Measurements from ENCODE around the gene SZRD1.
A peak's percentile ranks its signal among the peaks of the same experiment; 100 is the strongest.

The SZRD1 gene

GRCh38 chr1:16440470-16441281 lies 73.6 kb downstream of the SZRD1 start, which contains the start of gene NECAP2:
TSS of gene NECAP2 (plus strand) at chr1:16440724. CDS start at chr1:16440762, 38 bp downstream.
- Histone ChIP-seq H3K79me1 (replicated peaks; ENCODE audit: low read length, poor library complexity, severe bottlenecking) (peaks cover 14% of the 10 kb centered on the region), H2BK15ac (ENCODE audit: low read depth, poor library complexity, severe bottlenecking) (peak within 1 kb of the TSS; percentile 65), H2BK12ac (ENCODE audit: low read length in 2 of 2) (peak within 1 kb of the TSS; percentile 6 to 15), H2BK120ac (ENCODE audit: low read depth, low read length) (peak within 1 kb of the TSS; percentile 89), H4K91ac (ENCODE audit: low read length) (peak within 1 kb of the TSS; percentile 93), H3K14ac (ENCODE audit: low read length in 2 of 2) (peak within 1 kb of the TSS in 1 of 2 experiments; percentile 88), H3K9ac (ENCODE audit: low read length) (peak within 1 kb of the TSS; percentile 97), H3K4me2 (ENCODE audit: low read length, poor library complexity, severe bottlenecking) (peak within 1 kb of the TSS; percentile 79), H3K4ac (ENCODE audit: low read depth in 1 of 2, low read length in 2 of 2) (peak within 1 kb of the TSS; percentile 80 to 99), H2AFZ (ENCODE audit: low read depth, low read length) (peak within 1 kb of the TSS; percentile 62), H3K4me3 (ENCODE audit: insufficient read depth in 1 of 2, low read depth in 1 of 2, low read length in 2 of 2) (peak within 1 kb of the TSS; percentile 90 to 99), H3K18ac (ENCODE audit: low read depth in 1 of 2, low read length in 2 of 2) (peak within 1 kb of the TSS; percentile 86 to 96), H3K9me3 (ENCODE audit: control insufficient read depth, low read length) (no peaks in the 10 kb centered on the region), H3K23ac (ENCODE audit: low read length in 2 of 2) (peak within 1 kb of the TSS; percentile 6 to 67), H3K4me1 (ENCODE audit: control insufficient read depth, insufficient read depth, low read depth, low read length) (peaks cover 15% of the 10 kb centered on the region), H2BK5ac (ENCODE audit: low read depth, low read length, poor library complexity, severe bottlenecking) (peak within 1 kb of the TSS; percentile 11), H3K27me3 (ENCODE audit: control insufficient read depth in 1 of 2, insufficient read depth in 1 of 2, low read length in 2 of 2) (no peaks in the 10 kb centered on the region), H3K27ac (ENCODE audit: low read length, poor library complexity, severe bottlenecking) (peak within 1 kb of the TSS; percentile 84), H2AK5ac (ENCODE audit: low read length, severe bottlenecking) (peak within 1 kb of the TSS; percentile 57), H4K8ac (ENCODE audit: low read length) (peak within 1 kb of the TSS; percentile 100), H3K36me3 (ENCODE audit: control insufficient read depth in 1 of 2, insufficient read depth in 2 of 2, low read depth in 1 of 2, low read length in 2 of 2) (peaks cover 33 to 34% of the 10 kb centered on the region in 2 experiments)
- under 1% methylated on average over 60 of the region's 68 CpGs for WGBS
- peak; percentile 92 for DNase-seq

- H3K27ac ChIP-seq (ENCODE audit: low read length, poor library complexity, severe bottlenecking): peak overlapping the region; percentile 84
- no peaks in the 10 kb centered on the region for H3K9me3 ChIP-seq (ENCODE audit: control insufficient read depth, low read length)
- H3K4me1 ChIP-seq (ENCODE audit: control insufficient read depth, insufficient read depth, low read depth, low read length): peaks cover 15% of the 10 kb centered on the region
- no peak overlapping the region for H3K14ac ChIP-seq (ENCODE audit: low read length in 2 of 2)
- H3K4me3 ChIP-seq (ENCODE audit: insufficient read depth in 1 of 2, low read depth in 1 of 2, low read length in 2 of 2): peak overlapping the region; percentile 90 to 99
- peak overlapping the region; percentile 80 to 99 for H3K4ac ChIP-seq (ENCODE audit: low read depth in 1 of 2, low read length in 2 of 2)
- no peak overlapping the region for H2BK120ac ChIP-seq (ENCODE audit: low read depth, low read length)
- H3K27me3 ChIP-seq (ENCODE audit: control insufficient read depth in 1 of 2, insufficient read depth in 1 of 2, low read length in 2 of 2): no peaks in the 10 kb centered on the region
- H3K18ac ChIP-seq (ENCODE audit: low read depth in 1 of 2, low read length in 2 of 2): peak overlapping the region in 1 of 2 experiments; percentile 86
- H4K91ac ChIP-seq (ENCODE audit: low read length): peak overlapping the region; percentile 93
- no peak overlapping the region for H2BK12ac ChIP-seq (ENCODE audit: low read length in 2 of 2)
- H3K23ac ChIP-seq (ENCODE audit: low read length in 2 of 2): no peak overlapping the region
- peaks cover 37 to 40% of the 10 kb centered on the region in 2 experiments for H3K36me3 ChIP-seq (ENCODE audit: control insufficient read depth in 1 of 2, insufficient read depth in 2 of 2, low read depth in 1 of 2, low read length in 2 of 2)
- H2BK15ac ChIP-seq (ENCODE audit: low read depth, poor library complexity, severe bottlenecking): no peak overlapping the region
- no peak for DNase-seq
- peak overlapping the region; percentile 62 for H2AFZ ChIP-seq (ENCODE audit: low read depth, low read length)
- peak overlapping the region; percentile 97 for H3K9ac ChIP-seq (ENCODE audit: low read length)
- WGBS: 0% methylated on average over 8 of the region's 12 CpGs
- H3K79me1 ChIP-seq (replicated peaks; ENCODE audit: low read length, poor library complexity, severe bottlenecking): peaks cover 15% of the 10 kb centered on the region
- H3K4me2 ChIP-seq (ENCODE audit: low read length, poor library complexity, severe bottlenecking): peak overlapping the region; percentile 79
- H4K8ac ChIP-seq (ENCODE audit: low read length): peak overlapping the region; percentile 100
- no peak overlapping the region for H2BK5ac ChIP-seq (ENCODE audit: low read depth, low read length, poor library complexity, severe bottlenecking)
- no peak overlapping the region for H2AK5ac ChIP-seq (ENCODE audit: low read length, severe bottlenecking)
Observed at GRCh38 chr1:16441282-16441665, 74.2 kb downstream of the SZRD1 start.

GRCh38 chr1:16442265-16442664 lies 75.2 kb downstream of the SZRD1 start:
- H3K27ac ChIP-seq (ENCODE audit: low read length, poor library complexity, severe bottlenecking): no peak overlapping the region
- no peak overlapping the region for H3K18ac ChIP-seq (ENCODE audit: low read depth in 1 of 2, low read length in 2 of 2)
- no peak overlapping the region for H2BK12ac ChIP-seq (ENCODE audit: low read length in 2 of 2)
- no peak overlapping the region for H3K14ac ChIP-seq (ENCODE audit: low read length in 2 of 2)
- H3K9ac ChIP-seq (ENCODE audit: low read length): peak overlapping the region; percentile 97
- H3K4ac ChIP-seq (ENCODE audit: low read depth in 1 of 2, low read length in 2 of 2): peak overlapping the region in 1 of 2 experiments; percentile 57
- peaks cover 45% of the 10 kb centered on the region in 2 experiments for H3K36me3 ChIP-seq (ENCODE audit: control insufficient read depth in 1 of 2, insufficient read depth in 2 of 2, low read depth in 1 of 2, low read length in 2 of 2)
- H2BK15ac ChIP-seq (ENCODE audit: low read depth, poor library complexity, severe bottlenecking): no peak overlapping the region
- peak overlapping the region; percentile 37 for H3K4me2 ChIP-seq (ENCODE audit: low read length, poor library complexity, severe bottlenecking)
- no peak overlapping the region for H3K23ac ChIP-seq (ENCODE audit: low read length in 2 of 2)
- WGBS: over 99% methylated on average over 7 of the region's 7 CpGs
- no peak overlapping the region for H2BK120ac ChIP-seq (ENCODE audit: low read depth, low read length)
- H3K79me1 ChIP-seq (replicated peaks; ENCODE audit: low read length, poor library complexity, severe bottlenecking): peaks cover 21% of the 10 kb centered on the region
- H2AK5ac ChIP-seq (ENCODE audit: low read length, severe bottlenecking): no peak overlapping the region
- DNase-seq: no peak
- H3K9me3 ChIP-seq (ENCODE audit: control insufficient read depth, low read length): no peaks in the 10 kb centered on the region
- H3K27me3 ChIP-seq (ENCODE audit: control insufficient read depth in 1 of 2, insufficient read depth in 1 of 2, low read length in 2 of 2): no peaks in the 10 kb centered on the region
- peaks cover 15% of the 10 kb centered on the region for H3K4me1 ChIP-seq (ENCODE audit: control insufficient read depth, insufficient read depth, low read depth, low read length)
- H2BK5ac ChIP-seq (ENCODE audit: low read depth, low read length, poor library complexity, severe bottlenecking): no peak overlapping the region
- H3K4me3 ChIP-seq (ENCODE audit: insufficient read depth in 1 of 2, low read depth in 1 of 2, low read length in 2 of 2): peak overlapping the region in 1 of 2 experiments; percentile 99
- no peak overlapping the region for H4K8ac ChIP-seq (ENCODE audit: low read length)
- H4K91ac ChIP-seq (ENCODE audit: low read length): no peak overlapping the region
- no peak overlapping the region for H2AFZ ChIP-seq (ENCODE audit: low read depth, low read length)

- H3K79me1 ChIP-seq (replicated peaks; ENCODE audit: low read length, poor library complexity, severe bottlenecking): peaks cover 26% of the 10 kb centered on the region
- peak overlapping the region; percentile 37 for H3K4me2 ChIP-seq (ENCODE audit: low read length, poor library complexity, severe bottlenecking)
- H3K4me1 ChIP-seq (ENCODE audit: control insufficient read depth, insufficient read depth, low read depth, low read length): peaks cover 15% of the 10 kb centered on the region
- no peaks in the 10 kb centered on the region for H3K27me3 ChIP-seq (ENCODE audit: control insufficient read depth in 1 of 2, insufficient read depth in 1 of 2, low read length in 2 of 2)
- H3K4ac ChIP-seq (ENCODE audit: low read depth in 1 of 2, low read length in 2 of 2): no peak overlapping the region
- no peak overlapping the region for H2BK5ac ChIP-seq (ENCODE audit: low read depth, low read length, poor library complexity, severe bottlenecking)
- no peak overlapping the region for H2AFZ ChIP-seq (ENCODE audit: low read depth, low read length)
- H2AK5ac ChIP-seq (ENCODE audit: low read length, severe bottlenecking): no peak overlapping the region
- H2BK12ac ChIP-seq (ENCODE audit: low read length in 2 of 2): no peak overlapping the region
- H3K36me3 ChIP-seq (ENCODE audit: control insufficient read depth in 1 of 2, insufficient read depth in 2 of 2, low read depth in 1 of 2, low read length in 2 of 2): peaks cover 51% of the 10 kb centered on the region in 2 experiments
- H3K27ac ChIP-seq (ENCODE audit: low read length, poor library complexity, severe bottlenecking): no peak overlapping the region
- no peak overlapping the region for H2BK15ac ChIP-seq (ENCODE audit: low read depth, poor library complexity, severe bottlenecking)
- DNase-seq: no peak
- H2BK120ac ChIP-seq (ENCODE audit: low read depth, low read length): no peak overlapping the region
- 95% methylated on average over 2 of the region's 2 CpGs for WGBS
- no peak overlapping the region for H3K18ac ChIP-seq (ENCODE audit: low read depth in 1 of 2, low read length in 2 of 2)
- no peak overlapping the region for H3K14ac ChIP-seq (ENCODE audit: low read length in 2 of 2)
- H3K9me3 ChIP-seq (ENCODE audit: control insufficient read depth, low read length): no peaks in the 10 kb centered on the region
- no peak overlapping the region for H4K91ac ChIP-seq (ENCODE audit: low read length)
- H3K9ac ChIP-seq (ENCODE audit: low read length): peak overlapping the region; percentile 97
- no peak overlapping the region for H4K8ac ChIP-seq (ENCODE audit: low read length)
- H3K23ac ChIP-seq (ENCODE audit: low read length in 2 of 2): peak overlapping the region in 1 of 2 experiments; percentile 56
- no peak overlapping the region for H3K4me3 ChIP-seq (ENCODE audit: insufficient read depth in 1 of 2, low read depth in 1 of 2, low read length in 2 of 2)
Observed at GRCh38 chr1:16442941-16443340, 75.9 kb downstream of the SZRD1 start.
